ENCODE data around the gene MCF2L2.

MCF2L2 gene

DNA sequence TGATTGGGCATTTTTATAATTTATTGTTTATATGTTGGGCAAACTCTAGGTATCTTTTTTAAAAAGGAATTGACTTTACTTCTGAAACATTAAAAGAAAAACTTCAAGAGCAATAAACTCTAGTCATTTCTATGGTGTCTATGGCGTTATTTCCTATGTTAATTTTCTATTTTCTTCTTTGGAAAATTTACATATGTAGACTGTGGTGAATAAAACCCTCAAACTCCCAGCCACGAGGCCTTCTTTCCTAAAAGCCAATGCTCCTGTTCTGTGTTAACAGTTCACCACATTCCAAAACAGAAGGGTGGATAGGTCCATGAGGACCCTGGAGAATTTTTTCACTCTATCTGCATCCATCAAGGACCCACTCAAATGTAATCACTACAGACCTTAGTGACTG lies 219.6 kb downstream of the MCF2L2 start:
- no peak for FAIRE-seq
- no peak for DNase-seq (ENCODE audit: insufficient read length, low spot score)
- no peak for TF ChIP-seq TAF1 (IDR thresholded peaks at IDR 0.05; ENCODE audit: low read depth, low read length)

DNA sequence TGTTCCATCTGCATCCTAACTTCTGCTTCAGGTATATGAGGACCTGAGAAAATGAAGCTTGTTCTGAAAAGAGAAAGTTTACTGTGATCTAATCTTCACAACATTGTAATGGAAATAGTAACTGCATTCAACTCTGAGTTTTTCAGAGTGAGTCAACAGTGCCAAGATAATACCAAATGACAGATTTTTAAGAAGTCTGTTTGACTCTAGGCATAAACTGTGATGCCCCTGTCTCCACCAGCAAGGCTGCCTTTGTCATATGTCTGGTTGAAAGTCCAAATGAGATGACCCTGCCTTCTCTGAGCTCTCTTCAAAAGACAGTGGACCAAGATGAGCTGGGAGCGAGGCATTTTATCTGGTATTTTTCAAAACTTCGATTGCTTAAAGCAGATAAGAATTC lies 220.2 kb downstream of the MCF2L2 start:
- TF ChIP-seq PAX5 (IDR thresholded peaks at IDR 0.05; ENCODE audit: insufficient read depth, low read length, severe bottlenecking) (no peak), POLR2A (IDR thresholded peaks at IDR 0.05; ENCODE audit: low read depth, low read length) (no peak), POU2F2 (IDR thresholded peaks at IDR 0.05; ENCODE audit: low read depth, low read length) (no peak), POLR2AphosphoS5 (IDR thresholded peaks at IDR 0.05; ENCODE audit: low read depth, low read length) (no peak), SPI1 (IDR thresholded peaks at IDR 0.05; ENCODE audit: low read depth, low read length) (no peak), TAF1 (IDR thresholded peaks at IDR 0.05; ENCODE audit: low read depth, low read length) (no peak)
- FAIRE-seq (no peak), DNase-seq (ENCODE audit: insufficient read length, low spot score) (no peak)

DNA sequence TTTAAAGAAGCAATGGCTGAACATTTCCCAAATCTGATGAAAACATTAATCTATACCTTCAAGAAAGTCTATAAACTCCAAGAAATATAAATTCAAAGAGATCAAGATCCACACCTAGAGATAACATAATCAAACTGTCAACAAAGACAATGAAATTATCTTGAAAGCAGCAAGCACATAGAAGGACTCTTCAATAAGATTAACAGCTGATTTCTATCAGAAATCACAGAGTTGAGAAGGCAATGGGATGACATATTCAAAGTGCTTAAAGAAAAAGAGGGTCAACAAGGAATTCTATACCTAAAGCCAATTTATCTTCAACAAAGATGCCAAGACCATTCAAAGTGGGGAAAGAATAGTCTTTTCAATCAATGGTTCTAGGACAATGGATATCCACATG lies 224.7 kb downstream of the MCF2L2 start:
- DNase-seq (ENCODE audit: insufficient read length, low spot score) (no peak), FAIRE-seq (no peak)
- TF ChIP-seq POLR2A (IDR thresholded peaks at IDR 0.05; ENCODE audit: low read depth, low read length) (no peak), POU2F2 (IDR thresholded peaks at IDR 0.05; ENCODE audit: low read depth, low read length) (no peak), POLR2AphosphoS5 (IDR thresholded peaks at IDR 0.05; ENCODE audit: low read depth, low read length) (no peak), SPI1 (IDR thresholded peaks at IDR 0.05; ENCODE audit: low read depth, low read length) (no peak), PAX5 (IDR thresholded peaks at IDR 0.05; ENCODE audit: insufficient read depth, low read length, severe bottlenecking) (no peak), TAF1 (IDR thresholded peaks at IDR 0.05; ENCODE audit: low read depth, low read length) (no peak)

DNA sequence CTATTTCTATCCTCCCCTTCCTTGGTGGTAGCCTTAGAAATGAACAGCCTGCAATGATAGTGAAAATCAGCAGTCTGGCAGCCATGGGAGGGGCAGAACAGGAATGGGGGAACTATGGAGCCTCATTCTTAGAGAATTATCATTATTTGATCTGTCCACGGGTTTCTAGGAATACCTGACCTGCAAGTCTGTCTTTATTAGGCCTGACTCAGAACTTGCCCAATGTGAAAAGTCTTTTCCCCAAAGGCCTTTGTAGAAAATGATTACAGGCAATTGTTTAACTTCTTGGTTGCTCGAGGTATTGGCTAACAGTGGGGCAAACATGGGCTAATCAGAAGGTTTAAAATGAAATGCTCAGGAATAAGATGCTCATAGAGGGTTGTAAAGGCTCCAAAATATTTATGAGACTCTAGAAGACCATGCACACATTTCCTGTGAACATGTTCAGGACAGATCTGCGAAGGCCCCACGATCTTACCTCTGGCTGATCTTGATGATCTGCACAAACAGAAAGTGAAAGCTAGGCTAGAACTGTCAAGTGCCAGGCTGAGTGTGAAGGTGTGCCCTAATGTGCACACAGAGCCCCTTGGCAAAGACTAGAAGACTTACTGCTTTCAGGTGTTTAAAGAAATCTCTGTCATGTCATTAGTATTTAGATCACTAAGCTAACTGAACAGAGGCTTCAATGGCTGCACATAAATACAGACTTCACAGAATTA lies 226.3 kb downstream of the MCF2L2 start:
- TF ChIP-seq POU2F2 (IDR thresholded peaks at IDR 0.05; ENCODE audit: low read depth, low read length) = no peak
- no peak for TF ChIP-seq POLR2AphosphoS5 (IDR thresholded peaks at IDR 0.05; ENCODE audit: low read depth, low read length)
- no peak for TF ChIP-seq SPI1 (IDR thresholded peaks at IDR 0.05; ENCODE audit: low read depth, low read length)
- DNase-seq (ENCODE audit: insufficient read length, low spot score) (no peak), FAIRE-seq (no peak)

DNA sequence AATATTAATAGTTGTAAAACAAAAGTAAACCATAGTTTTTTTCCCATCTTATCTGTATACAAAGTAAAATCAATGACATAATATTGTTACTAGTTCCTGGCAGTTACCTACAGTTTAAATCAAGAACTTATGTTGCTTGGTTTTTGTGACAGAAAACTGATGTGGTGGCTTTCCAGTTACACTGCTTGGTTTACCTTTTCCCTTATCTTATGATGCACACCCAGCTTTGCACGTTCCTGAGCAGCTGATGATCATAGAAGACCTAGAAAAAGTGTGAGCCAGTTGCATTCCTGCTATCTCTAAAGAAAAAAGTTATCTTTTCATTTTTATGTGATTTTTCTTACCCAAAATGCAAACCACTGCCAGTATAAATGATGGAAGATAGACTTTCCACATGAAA lies 229.5 kb downstream of the MCF2L2 start:
- DNase-seq (ENCODE audit: insufficient read length, low spot score) (no peak), FAIRE-seq (no peak)
- TF ChIP-seq POLR2A (IDR thresholded peaks at IDR 0.05; ENCODE audit: low read depth, low read length) = no peak
- no peak for TF ChIP-seq TAF1 (IDR thresholded peaks at IDR 0.05; ENCODE audit: low read depth, low read length)
- no peak for TF ChIP-seq PAX5 (IDR thresholded peaks at IDR 0.05; ENCODE audit: insufficient read depth, low read length, severe bottlenecking)
- TF ChIP-seq POLR2AphosphoS5 (IDR thresholded peaks at IDR 0.05; ENCODE audit: low read depth, low read length) = no peak
- no peak for TF ChIP-seq SPI1 (IDR thresholded peaks at IDR 0.05; ENCODE audit: low read depth, low read length)
- no peak for TF ChIP-seq POU2F2 (IDR thresholded peaks at IDR 0.05; ENCODE audit: low read depth, low read length)

DNA sequence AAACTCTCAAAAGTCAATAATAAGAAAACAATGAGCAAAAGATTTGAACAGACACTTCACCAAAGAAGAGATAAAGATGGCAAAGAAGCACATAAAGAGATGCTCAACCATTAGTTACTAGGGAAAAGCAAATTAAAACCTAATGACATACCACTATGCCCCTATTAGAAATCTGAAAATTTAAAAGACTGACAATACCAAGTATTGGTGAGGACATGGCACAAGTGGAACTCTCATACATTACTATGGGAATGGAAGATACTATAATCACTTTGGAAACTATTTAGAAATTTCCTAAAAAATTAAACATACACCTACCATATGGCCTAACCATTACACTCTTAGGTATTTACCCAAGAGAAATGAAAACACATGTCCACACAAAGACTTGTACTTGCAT lies 230.7 kb downstream of the MCF2L2 start:
- FAIRE-seq = no peak
- no peak for DNase-seq (ENCODE audit: insufficient read length, low spot score)
- TF ChIP-seq POLR2A (IDR thresholded peaks at IDR 0.05; ENCODE audit: low read depth, low read length) (no peak), POU2F2 (IDR thresholded peaks at IDR 0.05; ENCODE audit: low read depth, low read length) (no peak), SPI1 (IDR thresholded peaks at IDR 0.05; ENCODE audit: low read depth, low read length) (no peak), POLR2AphosphoS5 (IDR thresholded peaks at IDR 0.05; ENCODE audit: low read depth, low read length) (no peak), PAX5 (IDR thresholded peaks at IDR 0.05; ENCODE audit: insufficient read depth, low read length, severe bottlenecking) (no peak), TAF1 (IDR thresholded peaks at IDR 0.05; ENCODE audit: low read depth, low read length) (no peak)

DNA sequence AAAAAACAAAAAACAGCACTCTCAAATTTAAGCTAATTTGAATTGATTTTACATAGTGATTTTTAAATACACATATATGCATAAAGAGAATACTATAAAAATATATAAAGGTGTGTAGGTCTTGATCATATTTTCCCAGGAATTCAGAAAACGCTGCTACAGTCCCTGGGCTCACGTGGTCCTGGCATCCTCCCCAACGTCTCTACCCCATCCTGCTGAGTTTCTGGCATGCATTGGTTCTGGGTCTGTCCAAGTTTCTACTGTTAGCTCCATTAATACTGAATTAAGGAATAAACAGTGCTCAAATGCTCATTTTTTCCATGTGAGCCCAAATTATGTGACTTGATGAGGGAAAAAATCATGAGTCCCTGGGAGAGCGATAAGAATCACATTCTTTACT lies 233.2 kb downstream of the MCF2L2 start:
- DNase-seq (ENCODE audit: insufficient read length, low spot score) (no peak), FAIRE-seq (no peak)
- TF ChIP-seq POLR2AphosphoS5 (IDR thresholded peaks at IDR 0.05; ENCODE audit: low read depth, low read length) (no peak), POU2F2 (IDR thresholded peaks at IDR 0.05; ENCODE audit: low read depth, low read length) (no peak), POLR2A (IDR thresholded peaks at IDR 0.05; ENCODE audit: low read depth, low read length) (no peak), PAX5 (IDR thresholded peaks at IDR 0.05; ENCODE audit: insufficient read depth, low read length, severe bottlenecking) (no peak), SPI1 (IDR thresholded peaks at IDR 0.05; ENCODE audit: low read depth, low read length) (no peak), TAF1 (IDR thresholded peaks at IDR 0.05; ENCODE audit: low read depth, low read length) (no peak)

DNA sequence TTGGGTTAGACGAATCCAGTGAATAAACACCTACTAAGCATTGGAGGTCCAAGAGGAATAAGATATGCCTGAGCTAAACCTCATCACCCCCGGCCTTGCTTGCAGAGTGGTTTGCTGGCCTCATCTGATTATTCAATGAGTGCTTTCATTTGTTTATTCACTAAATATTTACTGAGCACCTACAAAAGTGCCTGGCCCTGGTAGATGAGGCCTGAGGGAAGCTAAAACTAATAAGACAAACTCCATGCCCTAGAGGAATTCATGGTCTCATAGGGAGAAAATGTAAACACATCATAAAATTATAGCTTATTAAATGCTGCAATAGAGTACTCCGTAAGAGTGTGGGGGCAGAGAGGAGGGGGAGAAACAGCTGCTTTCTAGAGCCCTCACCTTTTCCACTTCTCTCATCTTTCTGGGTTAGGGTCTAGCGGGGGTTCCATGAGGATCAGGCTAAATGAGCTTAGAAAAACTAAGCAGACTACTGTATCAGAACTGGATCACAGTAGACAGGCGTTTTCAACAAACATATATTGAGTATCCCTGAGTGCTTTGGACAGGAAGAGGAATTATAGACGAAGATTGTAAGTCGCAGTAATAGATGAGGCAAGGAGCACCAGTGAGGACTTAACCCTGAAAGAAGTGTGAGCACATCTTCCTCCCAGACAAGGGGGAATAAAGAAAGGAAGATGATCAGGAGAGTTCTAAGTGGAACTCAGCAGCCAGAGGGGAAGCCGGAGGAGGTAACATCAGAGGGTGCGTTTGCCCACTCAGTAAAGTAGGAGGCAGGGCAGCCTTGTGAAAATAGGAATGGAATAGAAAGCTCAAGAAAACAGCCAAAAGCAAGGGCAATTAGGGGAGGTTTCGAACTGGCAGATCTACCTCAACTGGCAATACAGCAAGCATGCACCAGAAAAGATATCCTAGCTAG lies 234.4 kb downstream of the MCF2L2 start:
- no peak for TF ChIP-seq POU2F2 (IDR thresholded peaks at IDR 0.05; ENCODE audit: low read depth, low read length)
- TF ChIP-seq PAX5 (IDR thresholded peaks at IDR 0.05; ENCODE audit: insufficient read depth, low read length, severe bottlenecking) = no peak
- TF ChIP-seq POLR2A (IDR thresholded peaks at IDR 0.05; ENCODE audit: low read depth, low read length) = no peak
- TF ChIP-seq POLR2AphosphoS5 (IDR thresholded peaks at IDR 0.05; ENCODE audit: low read depth, low read length) = no peak
- no peak for TF ChIP-seq TAF1 (IDR thresholded peaks at IDR 0.05; ENCODE audit: low read depth, low read length)
- no peak for TF ChIP-seq SPI1 (IDR thresholded peaks at IDR 0.05; ENCODE audit: low read depth, low read length)
- DNase-seq (ENCODE audit: insufficient read length, low spot score) = no peak
- FAIRE-seq = no peak

DNA sequence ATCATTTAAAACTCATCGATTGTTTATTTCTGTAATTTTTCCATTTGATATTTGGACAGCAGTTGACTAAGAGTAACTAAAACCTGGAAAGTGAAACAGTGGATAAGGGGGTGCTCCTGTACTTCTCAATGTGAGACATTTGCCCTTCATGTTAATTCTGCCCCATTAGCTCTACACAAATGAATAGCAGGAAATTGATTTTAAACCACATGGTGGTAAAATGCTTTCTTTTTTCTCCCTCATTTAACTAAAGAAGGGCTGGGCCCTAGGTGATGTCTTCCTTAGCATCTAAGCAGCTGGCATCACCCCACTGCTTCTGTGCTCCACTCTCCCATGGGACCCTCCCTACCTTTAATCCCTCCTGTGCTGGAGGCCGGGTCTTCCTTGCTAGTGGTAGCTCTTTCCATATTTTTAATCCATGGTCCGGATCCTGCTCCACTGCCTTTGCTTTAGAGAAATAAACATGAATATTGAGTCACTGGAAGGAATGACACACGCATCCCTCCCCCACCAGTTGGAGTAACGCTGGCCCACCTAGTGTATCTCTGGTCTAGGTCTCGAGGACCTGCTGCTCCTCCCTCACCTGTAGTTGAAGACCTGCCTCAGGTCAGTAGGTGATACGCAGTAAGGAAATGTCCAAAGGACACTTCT lies 235.6 kb downstream of the MCF2L2 start:
- no peak for DNase-seq (ENCODE audit: insufficient read length, low spot score)

More for the DNA sequence above, 235.6 kb downstream of the MCF2L2 start:
- TF ChIP-seq POU2F2 (IDR thresholded peaks at IDR 0.05; ENCODE audit: low read depth, low read length) (no peak), POLR2AphosphoS5 (IDR thresholded peaks at IDR 0.05; ENCODE audit: low read depth, low read length) (no peak), SPI1 (IDR thresholded peaks at IDR 0.05; ENCODE audit: low read depth, low read length) (no peak), PAX5 (IDR thresholded peaks at IDR 0.05; ENCODE audit: insufficient read depth, low read length, severe bottlenecking) (no peak), TAF1 (IDR thresholded peaks at IDR 0.05; ENCODE audit: low read depth, low read length) (no peak)
- no peak for FAIRE-seq

All from GM12891 (cell line).